8988T (cell line): ENCODE results near the gene ISCA2.

Source experiments
- DNase-seq: peaks from one replicate; pipeline ENCODE4 v3.0.0; 2011

The ISCA2 gene

GRCh38 chr14:74509587-74510222, 16.1 kb downstream of the ISCA2 start:
- DNase-seq = no peak

GRCh38 chr14:74510223-74510931, 16.8 kb downstream of the ISCA2 start:
- DNase-seq = no peak

GRCh38 chr14:74510959-74511409, 17.4 kb downstream of the ISCA2 start:
- no peak for DNase-seq

DNA sequence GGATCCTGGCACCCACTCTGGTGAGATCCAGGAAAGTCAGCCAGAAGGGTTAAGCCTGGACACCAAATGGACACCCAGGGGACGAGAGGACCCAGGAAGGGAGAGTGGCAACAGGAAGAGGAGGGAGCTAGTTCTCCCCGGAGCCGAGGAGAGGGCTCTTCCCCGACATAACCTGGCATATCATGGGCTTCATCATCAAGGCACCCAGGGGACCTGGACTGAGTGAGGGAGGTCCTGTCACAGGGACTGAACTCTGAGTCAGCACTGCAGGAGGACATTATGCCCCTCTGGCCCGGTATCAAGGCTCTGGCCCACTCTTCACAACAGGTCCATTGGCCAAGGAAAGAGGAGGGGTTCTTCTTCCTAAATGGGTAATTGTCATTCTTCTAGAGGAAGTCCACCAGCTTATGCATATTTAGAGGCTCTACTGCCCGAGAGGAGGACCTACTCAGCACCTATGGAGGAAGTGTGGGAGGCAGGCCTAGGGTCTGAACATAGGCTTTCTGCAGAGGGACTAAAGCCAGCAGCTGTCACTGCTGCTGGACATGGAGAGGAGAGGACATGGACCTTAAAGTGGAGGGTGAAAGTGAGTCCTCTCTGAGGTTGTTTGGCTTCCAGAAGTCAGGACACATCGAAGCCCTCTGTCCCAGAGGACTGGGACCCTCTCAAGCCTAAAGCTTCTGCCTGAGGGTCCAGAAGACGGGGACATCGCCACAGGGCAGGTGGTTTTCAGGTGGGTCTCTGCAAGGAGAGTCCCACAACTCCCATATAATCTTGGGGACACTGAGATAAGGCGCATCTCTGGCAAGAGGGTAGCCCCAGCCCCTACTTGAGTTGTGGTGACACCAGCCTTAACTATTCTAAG, 18.6 kb downstream of the ISCA2 start:
- no peak for DNase-seq

GRCh38 chr14:74514471-74514941, 20.9 kb downstream of the ISCA2 start:
- no peak for DNase-seq

DNA sequence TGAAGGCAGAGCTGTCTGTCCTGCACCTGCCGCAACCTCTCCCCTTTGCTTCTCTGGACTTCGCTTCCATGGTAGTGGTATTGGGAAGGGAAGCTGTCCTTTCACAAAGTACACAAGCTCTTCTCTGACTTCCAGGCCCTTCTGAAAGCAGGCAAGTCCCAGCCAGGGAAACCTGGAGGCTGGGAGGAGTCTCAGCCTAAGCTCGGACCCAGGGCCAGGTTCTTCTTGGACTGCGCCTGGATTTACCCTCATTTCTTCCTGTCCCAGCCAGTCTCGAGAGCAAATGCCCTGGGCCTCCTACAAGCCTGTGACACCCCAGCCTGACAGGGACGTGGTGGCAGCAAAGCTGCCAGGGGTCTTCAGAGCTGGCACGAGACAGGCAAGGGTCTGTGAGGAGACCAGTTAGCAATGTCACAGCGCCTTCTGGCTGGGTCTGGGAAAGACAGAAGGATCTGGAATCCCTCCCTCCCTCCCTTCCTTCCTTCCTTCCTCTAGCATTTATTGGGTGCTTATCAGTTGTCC, 22.4 kb downstream of the ISCA2 start:
- DNase-seq = no peak

DNA sequence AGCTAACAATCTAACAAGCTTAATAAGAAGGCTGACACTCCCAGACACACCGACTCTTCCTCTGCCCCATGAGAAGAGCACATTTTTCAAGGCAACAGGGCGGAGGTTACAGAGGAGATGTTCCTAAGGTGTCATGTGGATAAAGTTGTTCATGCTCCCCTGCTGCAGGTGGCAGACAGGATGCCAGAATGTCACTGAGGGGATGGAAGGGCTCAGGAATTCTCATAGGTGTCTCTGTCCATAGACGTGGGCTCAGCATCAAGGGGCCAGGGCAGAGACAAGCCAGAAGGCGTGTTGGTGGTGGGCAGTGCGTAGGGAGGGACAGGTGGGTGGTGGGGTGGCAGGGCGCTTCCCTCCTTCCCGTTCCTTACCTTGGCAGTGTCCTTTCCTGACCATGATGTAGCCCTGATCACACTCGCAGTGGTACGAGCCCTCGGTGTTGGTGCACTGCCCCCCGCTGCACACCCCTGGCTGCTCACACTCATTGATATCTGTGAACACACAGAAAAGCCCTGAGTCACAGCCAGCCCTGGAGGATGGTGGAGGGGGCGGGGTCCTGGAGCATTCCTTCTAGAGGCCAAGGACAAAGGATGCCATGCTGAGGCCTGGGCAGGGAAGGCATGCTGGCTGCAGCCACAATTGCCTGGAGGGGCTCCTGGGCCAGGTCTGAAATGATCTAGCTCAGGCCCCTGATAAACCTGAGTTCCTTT, 23.0 kb downstream of the ISCA2 start:
- DNase-seq = no peak

DNA sequence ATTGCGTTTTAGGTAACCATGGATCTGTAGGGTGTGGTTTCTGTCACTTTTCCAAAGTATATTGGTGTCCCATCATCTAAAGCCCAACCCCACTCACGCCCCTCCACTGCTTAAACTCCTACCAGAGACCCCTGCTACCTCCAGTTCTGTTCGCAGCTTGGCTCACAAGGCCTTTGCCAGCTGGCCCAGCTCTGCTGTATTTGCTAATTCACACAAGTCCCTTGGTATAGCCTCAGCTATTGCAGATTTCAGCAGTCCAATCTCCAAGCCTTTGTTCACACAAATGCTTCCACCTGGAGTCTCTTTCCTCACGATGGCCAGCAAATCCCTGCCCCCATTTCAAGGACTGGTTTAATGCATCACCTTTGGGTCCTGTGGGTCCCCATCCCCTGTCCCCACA, 24.2 kb downstream of the ISCA2 start:
- no peak for DNase-seq

- DNase-seq = no peak
Measured at GRCh38 chr14:74518221-74518620, 24.7 kb downstream of the ISCA2 start.

DNA sequence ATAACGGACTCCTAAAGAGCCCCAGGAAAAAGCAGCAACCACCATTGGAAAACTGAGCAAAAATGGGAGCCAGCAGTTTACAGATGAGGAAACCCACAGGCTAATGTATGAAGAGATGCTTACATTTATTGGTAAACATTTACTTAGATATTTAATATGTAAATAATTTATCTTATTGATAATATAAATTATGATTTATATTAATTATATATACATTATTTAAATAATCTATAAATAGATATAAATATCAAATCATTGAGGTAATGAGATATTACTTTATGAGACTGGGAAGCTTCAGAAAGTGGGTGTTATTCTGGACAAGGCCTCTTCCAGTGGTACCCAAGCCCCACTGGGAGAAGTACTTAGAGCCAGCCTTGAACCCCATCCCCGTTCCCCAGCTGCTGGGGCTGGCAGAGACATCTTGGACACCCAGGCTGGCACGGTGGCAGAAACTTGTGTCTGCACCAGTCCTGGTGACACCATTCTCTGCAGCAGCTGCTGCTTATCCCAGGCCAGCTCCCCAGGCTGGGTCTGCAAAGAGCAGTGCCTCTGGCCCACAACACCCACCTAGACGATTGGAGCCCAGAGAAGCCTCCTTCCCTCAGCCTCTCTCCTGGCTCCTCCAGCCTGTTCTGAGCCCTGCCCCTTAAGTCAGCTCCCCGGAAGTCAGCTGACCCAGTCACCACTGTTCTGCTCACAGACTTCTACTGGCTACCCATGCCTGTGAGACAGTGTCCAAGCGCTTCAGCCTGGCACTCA, 25.9 kb downstream of the ISCA2 start:
- DNase-seq = no peak

DNA sequence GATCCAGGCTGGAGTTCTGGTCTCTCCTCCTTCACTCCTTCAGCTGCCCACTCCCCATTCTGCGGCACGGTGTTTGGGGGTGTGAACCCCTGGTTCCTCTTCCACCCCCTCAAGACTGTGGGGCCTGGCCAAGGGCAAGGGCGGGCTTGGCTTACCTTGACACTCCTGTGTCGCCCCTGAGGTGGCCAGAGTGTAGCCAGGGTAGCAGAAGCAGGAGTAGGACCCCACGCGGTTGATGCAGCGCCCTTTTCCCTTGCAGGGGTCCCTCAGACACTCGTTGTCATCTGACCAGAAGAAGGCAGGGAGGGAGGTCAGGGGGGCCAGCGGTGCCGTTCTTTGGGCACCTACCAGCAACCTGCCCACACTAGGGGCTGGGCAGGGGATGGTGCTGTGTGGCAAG, 28.2 kb downstream of the ISCA2 start:
- no peak for DNase-seq

GRCh38 chr14:74522740-74523139, 29.2 kb downstream of the ISCA2 start:
- DNase-seq = no peak

DNA sequence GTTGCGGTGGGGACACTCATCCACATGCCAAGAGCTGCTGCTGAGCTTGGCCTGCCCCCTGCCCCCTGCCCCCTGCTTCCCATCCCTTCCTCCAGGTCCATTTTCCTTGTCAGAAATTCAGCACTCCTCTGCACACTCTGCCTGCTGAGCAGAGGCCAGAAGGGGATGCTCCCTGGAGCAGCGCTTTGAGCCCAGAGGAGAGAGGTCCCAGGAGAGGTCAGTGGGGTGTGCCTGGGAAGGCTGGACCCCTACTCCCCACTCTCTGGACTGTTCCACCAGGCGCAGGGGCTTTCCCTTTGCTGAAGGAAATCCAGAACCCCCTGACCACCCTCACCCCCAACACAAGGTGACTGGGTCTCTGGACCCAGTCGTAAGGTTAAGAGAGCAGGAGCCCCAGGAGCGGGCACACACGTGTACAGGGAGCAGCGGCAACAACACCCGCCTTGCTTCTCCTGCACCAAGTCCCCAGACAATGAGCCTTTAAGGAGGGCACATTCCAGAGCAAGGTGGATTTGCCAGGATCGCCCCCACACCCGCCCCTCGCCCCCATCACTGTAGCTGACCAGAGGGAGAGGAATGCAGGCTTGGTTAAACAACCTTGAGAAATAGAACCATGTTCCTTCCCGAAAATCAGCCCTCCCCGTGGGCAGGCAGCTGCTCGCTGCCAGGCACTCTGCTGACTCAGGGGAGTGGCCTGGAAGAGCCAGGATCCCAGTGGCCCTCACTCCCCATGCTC, 30.7 kb downstream of the ISCA2 start:
- DNase-seq = no peak

DNA sequence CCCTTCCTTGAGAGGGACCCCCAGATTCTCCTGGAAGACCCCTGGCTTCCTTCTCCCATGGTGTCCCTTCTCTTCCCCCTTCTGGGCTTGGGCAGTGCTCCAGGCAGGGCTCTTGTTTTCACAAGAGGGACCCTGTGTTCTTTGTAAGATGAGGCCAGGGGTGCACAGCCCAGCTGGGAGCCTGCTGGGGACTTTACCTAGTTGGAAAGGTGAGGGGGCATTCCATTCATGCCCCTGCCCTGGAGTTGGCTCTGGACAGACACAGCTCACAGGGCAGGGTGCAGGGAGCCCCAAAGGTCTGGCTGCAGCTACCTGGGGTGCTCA, 31.2 kb downstream of the ISCA2 start:
- DNase-seq = no peak

DNA sequence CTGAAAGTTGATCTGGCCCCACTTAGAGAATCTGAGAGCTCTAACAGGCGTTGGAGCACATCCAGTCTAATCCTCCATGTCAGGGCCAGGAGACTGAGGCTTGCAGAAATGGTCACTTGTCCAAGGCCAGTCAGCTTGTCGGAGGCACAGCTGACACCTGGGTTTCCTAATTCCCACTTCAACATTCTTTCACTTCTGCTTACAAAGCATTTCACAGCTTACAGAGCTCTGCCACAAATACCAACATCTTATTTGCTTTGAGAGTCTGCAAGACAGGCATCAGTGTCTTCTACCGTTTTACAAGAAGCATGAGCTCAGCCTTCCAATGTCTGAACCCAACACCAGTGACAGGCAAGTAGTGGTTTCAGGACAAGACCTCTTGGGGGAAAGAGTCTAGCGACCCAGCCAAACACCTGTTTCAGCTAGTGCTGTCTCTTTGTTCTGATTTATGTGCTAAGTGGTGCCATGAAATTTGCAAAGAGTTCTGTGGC, 31.8 kb downstream of the ISCA2 start:
- DNase-seq = no peak

GRCh38 chr14:74526854-74527585, 33.5 kb downstream of the ISCA2 start:
- DNase-seq = no peak

- DNase-seq = no peak
Measured at GRCh38 chr14:74527736-74528280, 34.2 kb downstream of the ISCA2 start.

DNA sequence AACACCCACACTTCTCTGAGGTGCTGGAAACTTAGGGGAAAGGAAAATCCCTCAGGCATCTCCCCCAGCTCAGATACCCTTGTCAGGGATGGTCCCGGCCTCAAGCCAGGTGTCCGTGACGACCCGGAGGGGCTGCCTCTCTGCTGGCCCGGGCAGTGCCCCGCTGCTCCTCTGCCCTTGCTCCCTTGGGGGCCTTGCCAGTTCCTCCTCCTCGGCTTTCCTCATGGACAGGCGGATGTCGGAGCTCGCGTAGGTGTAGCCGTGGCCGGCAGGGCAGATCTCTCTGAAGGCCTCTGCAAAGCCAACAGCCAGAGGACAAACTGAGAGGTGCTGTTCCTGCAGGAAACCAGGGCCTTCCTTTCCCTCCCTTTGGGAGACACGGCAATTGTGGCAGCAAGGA, 34.8 kb downstream of the ISCA2 start:
- DNase-seq = no peak

DNA sequence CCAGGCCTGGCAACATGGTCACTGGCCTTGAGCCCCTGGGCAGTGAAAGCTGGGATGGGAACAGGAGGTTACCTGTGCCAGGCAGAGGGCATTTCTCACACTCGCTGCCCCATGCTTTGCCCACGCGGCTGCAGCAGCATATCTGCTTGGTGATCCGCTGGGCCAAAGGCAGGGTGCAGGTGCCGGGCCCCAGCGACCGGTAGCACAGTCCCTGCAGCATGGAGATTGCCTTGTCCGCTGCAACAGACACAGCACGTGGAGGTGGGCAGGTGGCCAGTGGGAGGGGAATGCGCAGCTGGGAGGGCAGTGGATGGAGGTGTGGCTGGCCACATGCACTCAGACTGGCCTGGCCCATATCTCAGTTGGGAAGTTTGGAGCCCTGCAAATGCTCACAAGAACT, 35.3 kb downstream of the ISCA2 start:
- DNase-seq = no peak

DNA sequence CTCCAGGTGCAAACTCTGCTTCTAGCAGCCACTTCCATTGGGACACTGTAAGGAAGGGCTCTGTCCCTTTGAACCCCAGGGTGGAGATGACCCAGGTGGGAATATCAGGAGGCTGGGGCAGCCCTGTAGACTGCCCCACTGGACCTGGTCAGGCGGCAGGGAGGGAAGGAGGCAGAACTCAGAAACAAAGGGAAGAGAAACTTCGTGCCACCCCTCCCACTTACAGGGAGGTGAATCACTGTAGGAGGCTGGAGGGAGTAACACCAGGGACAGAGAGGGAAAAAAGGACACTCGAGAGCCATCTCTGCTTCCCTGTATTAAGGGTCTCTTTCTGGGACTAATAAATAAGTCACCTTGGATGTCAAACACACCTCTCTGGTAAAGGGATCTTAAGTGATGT, 37.4 kb downstream of the ISCA2 start:
- DNase-seq = no peak
